Right lobe of liver (tissue), 4 donors: ENCODE results near the gene MAST4.

Experiments used
- POLR2A ChIP-seq: fragments of 450-650 bp; IDR thresholded peaks from one replicate; pipeline ENCODE4 v1.6.1; 2017; ENCODE audit warnings: antibody characterized with exemption, mild to moderate bottlenecking
- TF ChIP-seq, protein P1 (sequence below), 4 donors: fragments of 200-600 bp in 3 of 4; fragments of 450-650 bp in 1 of 4; IDR thresholded peaks; one replicate each; pipeline versions ENCODE4 v1.5.1 to v1.8.0; 2016 to 2022; ENCODE audit warnings: antibody characterized with exemption in 4 of 4, mild to moderate bottlenecking in 2 of 4
- donor health status: DM: no; HTN: no; CAD: no.
- donor health status: DM: no; HTN: no; CAD: no.
- donor health status: DM: no; HTN: yes; CAD: no.

GRCh38 chr5:66720780-66721179 lies 124.6 kb downstream of the MAST4 start:
- TF ChIP-seq, protein P1, sequence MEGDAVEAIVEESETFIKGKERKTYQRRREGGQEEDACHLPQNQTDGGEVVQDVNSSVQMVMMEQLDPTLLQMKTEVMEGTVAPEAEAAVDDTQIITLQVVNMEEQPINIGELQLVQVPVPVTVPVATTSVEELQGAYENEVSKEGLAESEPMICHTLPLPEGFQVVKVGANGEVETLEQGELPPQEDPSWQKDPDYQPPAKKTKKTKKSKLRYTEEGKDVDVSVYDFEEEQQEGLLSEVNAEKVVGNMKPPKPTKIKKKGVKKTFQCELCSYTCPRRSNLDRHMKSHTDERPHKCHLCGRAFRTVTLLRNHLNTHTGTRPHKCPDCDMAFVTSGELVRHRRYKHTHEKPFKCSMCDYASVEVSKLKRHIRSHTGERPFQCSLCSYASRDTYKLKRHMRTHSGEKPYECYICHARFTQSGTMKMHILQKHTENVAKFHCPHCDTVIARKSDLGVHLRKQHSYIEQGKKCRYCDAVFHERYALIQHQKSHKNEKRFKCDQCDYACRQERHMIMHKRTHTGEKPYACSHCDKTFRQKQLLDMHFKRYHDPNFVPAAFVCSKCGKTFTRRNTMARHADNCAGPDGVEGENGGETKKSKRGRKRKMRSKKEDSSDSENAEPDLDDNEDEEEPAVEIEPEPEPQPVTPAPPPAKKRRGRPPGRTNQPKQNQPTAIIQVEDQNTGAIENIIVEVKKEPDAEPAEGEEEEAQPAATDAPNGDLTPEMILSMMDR (IDR thresholded peaks at IDR 0.05) = no peak
- TF ChIP-seq POLR2A = no peak
